Measurements from ENCODE around the gene TAGLN3. TPM values are rescaled to one million over a fixed set of nuclear protein-coding genes. Genes with fewer than 3 reads are reported as not detected.

The TAGLN3 gene
- total RNA-seq, 1 donor, result not detected

GRCh38 chr3:111967068-111967467 lies 31.7 kb upstream of the TAGLN3 start:
- TF ChIP-seq CTCF (IDR thresholded peaks at IDR 0.05; ENCODE audit: insufficient read depth, low read depth, low read length), result no peak
- no peak overlapping the region for H3K4me3 ChIP-seq (ENCODE audit: low read depth, low read length)
- DNase-seq (ENCODE audit: low read depth), result no peak

DNA sequence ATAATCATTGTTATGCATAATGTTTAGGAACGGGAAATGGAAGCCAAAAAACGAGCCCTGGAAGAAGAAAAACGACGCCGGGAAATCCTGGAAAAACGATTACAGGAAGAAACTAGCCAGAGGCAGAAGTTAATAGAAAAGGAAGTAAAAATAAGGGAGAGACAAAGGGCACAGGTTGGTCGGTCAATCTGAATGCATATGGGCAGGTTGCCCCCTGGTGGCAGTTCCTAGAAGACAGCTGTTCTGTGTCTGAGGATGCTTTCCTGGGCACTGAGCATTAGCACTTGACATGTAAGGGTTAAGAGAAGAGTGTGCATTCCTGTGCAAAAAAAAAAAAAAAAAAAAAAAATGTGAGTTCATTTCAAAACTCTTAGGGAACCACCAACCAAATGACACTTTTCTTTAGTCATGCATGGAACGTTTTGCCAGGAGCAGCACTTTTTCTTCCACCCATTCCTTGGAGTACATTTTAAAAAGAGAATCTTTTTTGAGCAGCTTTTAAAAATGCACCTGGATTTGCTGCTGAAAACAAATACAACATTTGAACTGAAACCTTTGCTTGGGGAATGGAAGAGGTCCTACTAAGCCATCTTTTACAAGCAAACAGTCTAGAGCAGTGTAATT lies 31.0 kb upstream of the TAGLN3 start:
- TF ChIP-seq CTCF (IDR thresholded peaks at IDR 0.05; ENCODE audit: insufficient read depth, low read depth, low read length), result peak; percentile 89
- no peak overlapping the region for H3K4me3 ChIP-seq (ENCODE audit: low read depth, low read length)
- peak; percentile 82 for DNase-seq (ENCODE audit: low read depth)

GRCh38 chr3:111968319-111969054 lies 30.2 kb upstream of the TAGLN3 start:
- no peak overlapping the region for H3K4me3 ChIP-seq (ENCODE audit: low read depth, low read length)
- no peak for DNase-seq (ENCODE audit: low read depth)
- no peak for TF ChIP-seq CTCF (IDR thresholded peaks at IDR 0.05; ENCODE audit: insufficient read depth, low read depth, low read length)

- DNase-seq (ENCODE audit: low read depth), result no peak
- no peak for TF ChIP-seq CTCF (IDR thresholded peaks at IDR 0.05; ENCODE audit: insufficient read depth, low read depth, low read length)
- H3K4me3 ChIP-seq (ENCODE audit: low read depth, low read length), result no peak overlapping the region
Observed at GRCh38 chr3:111970376-111970775, 28.3 kb upstream of the TAGLN3 start.

DNA sequence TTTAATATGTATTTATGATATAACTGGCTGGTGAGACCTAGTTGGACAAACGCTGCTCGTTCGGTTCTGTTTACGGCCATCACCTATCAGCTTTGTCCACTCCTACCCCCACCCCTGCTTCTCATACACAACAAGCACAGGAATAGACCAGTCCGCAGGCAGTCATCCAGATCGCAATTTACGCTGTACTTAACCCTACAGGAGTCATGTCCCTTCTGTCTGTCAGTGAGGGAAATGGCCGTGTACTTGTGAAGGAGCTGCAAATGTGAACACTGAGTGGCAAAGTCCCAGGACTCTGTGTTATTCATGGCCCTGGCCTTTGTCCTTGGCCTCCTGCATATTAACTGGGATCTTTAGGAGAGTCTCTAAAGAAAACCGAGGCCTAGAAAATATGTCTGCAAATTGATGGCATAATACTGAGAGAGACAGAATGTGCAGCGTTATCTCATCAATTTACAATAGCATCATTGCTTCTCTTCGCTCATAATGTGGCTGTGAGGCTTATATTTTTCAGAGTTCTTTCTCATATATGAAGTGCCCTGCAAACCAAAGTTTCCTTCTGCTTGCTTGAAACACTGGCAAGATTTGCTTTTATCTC lies 27.1 kb upstream of the TAGLN3 start:
- DNase-seq (ENCODE audit: low read depth), result no peak
- TF ChIP-seq CTCF (IDR thresholded peaks at IDR 0.05; ENCODE audit: insufficient read depth, low read depth, low read length), result no peak
- no peak overlapping the region for H3K4me3 ChIP-seq (ENCODE audit: low read depth, low read length)

DNA sequence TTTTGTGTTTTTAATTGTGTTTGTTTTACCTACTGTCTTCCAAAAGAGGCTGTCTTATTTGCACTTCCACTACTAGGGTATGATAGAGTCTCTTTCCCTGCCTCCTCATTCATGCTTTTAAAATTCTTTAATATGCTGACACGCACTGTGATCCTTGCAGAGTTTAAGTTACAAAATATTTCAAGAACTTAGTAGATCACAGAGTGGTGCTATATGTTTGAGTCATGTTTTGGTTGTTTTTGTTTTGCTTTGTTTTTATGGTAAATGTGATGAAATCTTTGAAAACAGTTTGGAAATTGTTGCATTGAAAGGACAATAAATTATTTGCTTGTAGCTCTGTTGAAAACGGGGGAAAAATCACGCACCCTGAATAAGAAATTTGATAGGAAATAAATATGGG lies 25.8 kb upstream of the TAGLN3 start:
- DNase-seq (ENCODE audit: low read depth), result peak; percentile 66
- no peak overlapping the region for H3K4me3 ChIP-seq (ENCODE audit: low read depth, low read length)
- no peak for TF ChIP-seq CTCF (IDR thresholded peaks at IDR 0.05; ENCODE audit: insufficient read depth, low read depth, low read length)

Measured in fibroblast of villous mesenchyme (primary cell).